Neural cell (in vitro differentiated cells): ENCODE results near the gene EPS15.

Experiments used
- CTCF ChIP-seq: fragments of 450-650 bp; IDR thresholded peaks from 2 replicates; pipeline ENCODE4 v1.5.1; 2014; ENCODE audit warnings: antibody characterized with exemption, mild to moderate bottlenecking, moderate library complexity; ENCODE audit not compliant: poor library complexity, severe bottlenecking
- EP300 ChIP-seq: fragments of 450-650 bp; conservative IDR thresholded peaks from 2 replicates; pipeline ENCODE4 v1.6.1; 2014; ENCODE audit warnings: antibody characterized with exemption, mild to moderate bottlenecking, moderate library complexity; ENCODE audit not compliant: poor library complexity, severe bottlenecking
- EZH2 ChIP-seq: fragments of 200-600, 300-800 bp; shearing (Covaris generic), sonication (generic); IDR thresholded peaks from 2 replicates; pipeline ENCODE4 v1.6.1; 2014; ENCODE audit warnings: antibody characterized with exemption, low read length, borderline replicate concordance, mild to moderate bottlenecking; ENCODE audit not compliant: insufficient read depth, poor library complexity, severe bottlenecking
- MXI1 ChIP-seq: fragments of 450-650 bp; conservative IDR thresholded peaks from 2 replicates; pipeline ENCODE4 v1.6.1; 2014; ENCODE audit warnings: antibody characterized with exemption, mild to moderate bottlenecking; ENCODE audit not compliant: poor library complexity, severe bottlenecking
- POLR2AphosphoS5 ChIP-seq: IDR thresholded peaks from 2 replicates; pipeline ENCODE4 v1.6.1; 2012
- RAD21 ChIP-seq: fragments of 450-650 bp; conservative IDR thresholded peaks from 2 replicates; pipeline ENCODE4 v1.6.1; 2014; ENCODE audit warnings: antibody characterized with exemption, mild to moderate bottlenecking, moderate library complexity
- REST ChIP-seq: IDR thresholded peaks from 2 replicates; pipeline ENCODE4 v1.6.1; 2012; ENCODE audit warnings: borderline replicate concordance
- TAF1 ChIP-seq: IDR thresholded peaks from 2 replicates; pipeline ENCODE4 v1.6.1; 2012; ENCODE audit warnings: low read depth

GRCh38 chr1:51518033-51518585, 957 bp downstream of the EPS15 start:
- TF ChIP-seq CTCF (no peak), TAF1 (no peak), EP300 (no peak), POLR2AphosphoS5 (no peak), REST (no peak), EZH2 (no peak), MXI1 (no peak), RAD21 (no peak)
